ENCODE measurements around the gene AKNA.

The AKNA gene

DNA sequence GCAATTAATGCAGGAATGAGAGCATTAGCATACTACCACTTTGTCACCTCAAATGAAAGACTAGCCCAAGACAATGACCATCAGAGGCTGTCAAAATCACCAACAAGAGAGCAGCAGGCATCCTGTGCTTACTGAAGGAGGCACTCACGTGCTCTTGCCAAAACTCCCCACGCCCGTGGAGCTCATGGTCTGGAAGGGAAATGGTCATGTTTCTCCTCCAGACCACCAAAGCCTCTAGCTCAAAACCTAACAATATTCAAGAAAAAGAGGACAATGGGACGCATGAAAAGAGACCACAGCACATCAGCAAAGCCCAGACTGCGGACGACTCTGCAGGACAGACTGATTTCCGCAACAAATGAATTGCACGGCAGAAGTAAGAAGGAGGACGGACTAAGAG is 12.8 kb downstream of the AKNA start:
- no peak for DNase-seq (ENCODE audit: low read depth, low spot score)

DNA sequence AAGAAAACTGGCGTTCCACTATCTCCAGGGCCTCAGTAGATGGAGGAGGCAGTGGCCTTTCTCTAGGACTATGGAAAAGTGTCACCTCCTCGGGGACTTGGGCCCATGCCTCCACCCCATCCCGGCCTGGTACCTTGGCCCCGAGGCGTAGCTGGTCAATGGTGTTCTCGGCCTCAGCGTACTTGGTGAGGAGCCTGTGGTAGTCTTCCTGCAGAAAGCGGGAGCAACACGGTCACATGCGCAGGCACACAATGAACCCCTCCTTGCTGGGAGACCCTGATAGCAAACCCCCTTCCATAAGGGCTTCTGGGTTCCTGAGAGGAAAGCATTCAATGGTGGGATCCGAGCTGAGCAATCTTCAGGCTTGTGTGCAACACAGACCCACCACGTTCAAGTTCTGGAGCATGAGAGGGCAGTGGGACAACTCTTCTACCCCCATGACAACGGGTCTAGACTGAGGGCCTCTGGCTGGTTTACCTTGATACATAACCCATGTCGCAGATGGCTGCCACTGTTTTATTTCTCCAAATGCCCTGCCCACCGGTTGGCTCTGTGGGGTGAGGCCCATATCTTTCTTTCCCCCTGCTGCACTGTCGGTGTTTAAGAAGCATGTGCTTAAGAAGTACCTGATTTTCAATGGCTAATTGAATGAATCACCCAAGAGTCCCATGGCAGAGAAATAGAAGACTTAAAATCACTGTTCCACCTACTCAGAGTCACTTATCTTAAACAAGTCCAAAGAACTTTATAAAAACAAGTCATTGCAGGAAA is 13.6 kb downstream of the AKNA start:
- no peak for DNase-seq (ENCODE audit: low read depth, low spot score)

DNA sequence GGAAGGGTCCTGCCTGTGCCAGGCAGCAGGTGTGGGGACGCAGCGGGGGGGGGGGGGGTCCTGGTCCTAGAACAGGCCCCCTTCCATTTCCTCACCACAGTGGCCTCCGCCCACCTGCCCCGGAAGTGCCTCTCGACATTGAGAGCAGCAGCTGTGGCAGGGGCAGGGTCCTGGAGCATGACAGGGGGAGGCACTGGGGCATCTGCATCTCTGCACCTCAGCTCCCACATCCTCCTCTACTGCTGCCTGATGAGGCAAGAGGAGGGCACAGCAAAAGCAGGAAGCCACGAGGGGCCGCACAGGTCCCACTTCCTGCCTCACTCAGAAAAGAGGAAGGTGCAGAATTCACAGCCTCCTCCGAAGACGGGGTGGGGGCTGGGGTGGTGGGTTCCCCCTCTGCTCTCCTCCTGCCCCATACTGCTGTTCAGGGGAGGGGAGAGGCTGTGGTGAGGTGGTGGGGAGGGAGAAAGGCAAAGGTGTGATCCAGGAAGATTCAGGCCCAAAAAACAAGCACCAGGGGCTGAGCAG is 14.8 kb downstream of the AKNA start:
- no peak for DNase-seq (ENCODE audit: low read depth, low spot score)

GRCh38 chr9:114371973-114372917 is 15.5 kb downstream of the AKNA start:
- no peak for DNase-seq (ENCODE audit: low read depth, low spot score)

DNA sequence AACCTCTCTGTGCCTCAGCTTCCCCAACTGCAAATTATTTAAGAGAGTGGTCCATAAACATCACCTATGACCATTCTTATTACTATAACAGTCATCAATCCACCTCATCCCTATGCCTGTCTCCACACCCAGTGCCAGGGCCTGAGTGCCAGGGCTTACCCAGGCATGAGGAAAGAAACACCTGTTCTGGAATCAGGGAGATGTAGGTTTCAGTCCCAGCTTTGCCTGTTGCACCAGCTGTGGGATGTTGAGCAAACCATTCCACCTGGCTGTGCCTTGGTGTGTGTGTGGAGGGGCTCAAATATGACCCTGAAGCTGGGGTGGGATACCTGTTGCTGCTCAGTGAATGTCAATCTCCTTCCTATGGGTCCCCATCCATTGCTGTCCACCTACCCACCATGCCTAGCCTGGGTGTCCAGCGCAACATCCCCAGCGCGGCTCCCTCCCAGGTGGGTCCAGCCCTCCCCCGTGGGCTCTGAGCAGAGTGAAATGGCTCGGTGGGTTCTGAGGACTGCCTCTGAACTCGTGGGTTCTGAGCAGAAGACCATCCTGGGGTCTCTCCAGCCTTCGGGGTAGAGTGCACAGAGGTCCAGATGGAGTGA is 16.3 kb downstream of the AKNA start:
- no peak for DNase-seq (ENCODE audit: low read depth, low spot score)

DNA sequence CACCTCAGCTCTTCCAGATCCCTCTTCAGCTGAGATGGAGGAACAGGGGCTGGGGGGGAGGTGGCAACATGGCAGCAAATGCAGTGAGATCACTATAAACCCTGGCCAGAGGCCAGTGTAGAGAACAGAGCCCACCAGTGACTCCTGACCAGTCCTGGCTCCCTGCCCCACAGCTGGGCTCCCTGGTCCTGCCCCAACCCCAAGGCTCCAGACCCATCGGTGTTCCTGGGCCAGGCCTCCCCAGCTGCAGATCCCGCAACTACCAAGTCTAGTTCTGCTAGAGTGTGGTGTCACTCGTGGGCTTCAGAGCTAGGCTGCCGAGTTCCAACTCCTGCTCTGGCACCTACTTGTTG is 16.8 kb downstream of the AKNA start:
- no peak for DNase-seq (ENCODE audit: low read depth, low spot score)

DNA sequence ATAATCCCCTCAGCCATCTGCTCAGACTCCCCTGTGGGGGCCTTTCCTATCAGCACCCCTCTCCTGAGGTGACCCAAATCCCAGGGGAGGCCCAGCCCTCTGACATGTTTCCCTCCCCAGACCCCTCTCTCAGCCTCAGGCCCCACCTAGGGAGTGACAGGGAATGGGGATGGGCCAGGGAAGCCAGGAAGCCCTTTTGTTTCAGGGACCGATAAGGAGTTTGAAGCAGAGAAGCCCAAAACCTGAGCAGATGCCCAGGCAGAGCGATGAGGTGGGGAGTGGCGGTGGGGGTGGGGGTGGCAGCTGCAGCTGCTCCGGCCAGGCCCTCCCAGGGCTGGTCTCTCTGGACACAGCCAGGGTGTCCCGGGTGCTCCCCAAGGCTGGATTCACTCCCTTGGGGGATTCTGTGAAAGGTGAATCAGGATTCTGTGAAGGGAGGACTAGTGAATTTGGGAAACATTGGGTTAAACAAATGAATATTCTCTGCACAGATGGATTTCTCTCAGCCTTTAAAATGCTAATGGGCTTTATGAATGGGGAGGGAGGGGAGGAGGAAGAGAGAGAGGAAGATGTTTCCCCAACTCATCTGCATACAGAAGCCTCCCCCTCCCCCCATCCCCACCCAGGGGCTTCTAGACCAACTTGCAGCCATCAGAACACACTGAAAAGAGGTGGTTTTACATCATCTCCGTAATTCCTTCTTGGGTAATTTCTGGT is 17.4 kb downstream of the AKNA start:
- DNase-seq (ENCODE audit: low read depth, low spot score), result no peak

- no peak for DNase-seq (ENCODE audit: low read depth, low spot score)
Measured at GRCh38 chr9:114369216-114370130, 18.3 kb downstream of the AKNA start.

GRCh38 chr9:114367772-114368569 is 19.8 kb downstream of the AKNA start:
- no peak for DNase-seq (ENCODE audit: low read depth, low spot score)

- no peak for DNase-seq (ENCODE audit: low read depth, low spot score)
Measured at GRCh38 chr9:114367366-114367765, 20.4 kb downstream of the AKNA start.

GRCh38 chr9:114366334-114367128 is 21.3 kb downstream of the AKNA start:
- peak; percentile 89 for DNase-seq (ENCODE audit: low read depth, low spot score)

DNA sequence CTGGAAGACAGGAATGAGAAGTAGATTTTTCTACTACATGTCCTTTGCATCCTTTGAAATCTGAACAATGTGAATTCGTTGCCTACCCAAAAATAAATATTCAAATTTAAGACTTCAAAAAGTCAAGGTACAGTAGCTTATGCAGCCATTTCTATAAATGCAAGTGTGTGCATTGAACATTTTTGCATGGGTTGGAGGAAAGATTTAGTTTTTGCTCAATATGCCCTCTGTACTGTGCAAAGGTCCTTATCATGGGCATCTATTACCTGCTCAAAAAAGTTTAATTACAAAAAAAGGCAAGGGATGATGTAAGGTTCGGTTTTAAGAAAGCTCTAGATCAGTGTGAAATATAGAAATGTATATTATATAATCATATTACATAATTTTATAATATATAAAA is 22.6 kb downstream of the AKNA start:
- no peak for DNase-seq (ENCODE audit: low read depth, low spot score)

- peak; percentile 66 for DNase-seq (ENCODE audit: low read depth, low spot score)
Measured at GRCh38 chr9:114364134-114365041, 23.4 kb downstream of the AKNA start.

DNA sequence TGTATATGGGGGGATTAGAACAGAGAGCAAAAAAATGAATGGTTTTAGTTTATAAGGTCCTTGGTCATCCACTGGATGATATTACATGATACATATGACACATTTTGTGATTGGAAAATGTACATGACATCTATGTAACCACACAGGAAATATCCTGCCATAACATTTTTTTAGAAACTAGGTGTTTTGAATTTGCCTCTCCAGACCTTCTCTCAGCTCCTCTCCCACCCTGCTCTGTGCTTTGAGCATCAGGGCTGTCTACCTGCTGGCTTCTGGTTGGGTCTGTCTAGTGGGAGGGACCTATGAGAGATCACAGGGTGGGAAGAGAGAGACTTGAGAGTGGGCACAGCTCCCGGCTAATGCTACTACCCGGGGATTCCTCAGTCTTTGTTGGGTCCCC is 24.4 kb downstream of the AKNA start:
- no peak for DNase-seq (ENCODE audit: low read depth, low spot score)

DNA sequence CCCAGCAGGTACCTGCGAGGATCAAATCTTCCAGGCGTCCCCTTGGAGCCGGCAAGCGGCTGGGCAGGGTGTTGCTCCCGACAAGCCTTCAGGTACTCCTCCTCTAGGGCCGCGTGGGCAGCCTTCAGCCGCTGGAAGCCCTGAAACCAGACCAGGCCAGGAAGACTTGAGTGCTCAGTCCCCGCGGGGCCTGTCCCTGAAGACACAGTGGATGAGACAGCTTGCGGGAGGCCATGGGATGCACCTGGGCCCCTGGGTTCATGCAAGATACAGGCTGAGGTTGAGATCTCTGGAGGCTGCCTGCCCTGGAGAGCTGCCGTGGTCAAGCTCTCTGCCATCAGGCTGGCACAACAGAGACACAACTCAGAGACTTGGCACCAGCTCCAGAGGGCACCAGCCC is 25.4 kb downstream of the AKNA start:
- DNase-seq (ENCODE audit: low read depth, low spot score), result no peak

DNA sequence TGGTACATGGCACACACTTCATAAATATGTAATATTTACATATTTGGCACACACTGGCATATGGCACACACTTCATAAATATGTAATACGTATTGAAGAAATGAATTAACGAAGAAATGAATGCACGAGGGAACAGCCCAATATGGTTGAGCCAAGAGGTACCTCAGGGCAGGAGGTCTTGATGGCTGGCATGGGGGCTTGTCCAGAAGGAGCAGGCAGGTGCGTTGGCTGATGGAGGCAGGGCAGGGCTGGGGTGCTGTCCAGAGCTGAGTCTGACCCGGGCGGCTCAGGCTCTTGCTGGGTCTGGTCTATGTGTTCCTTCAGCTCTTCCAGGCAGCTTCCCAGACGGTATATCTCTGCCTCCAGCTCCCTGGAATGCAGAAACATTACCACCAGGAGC is 26.2 kb downstream of the AKNA start:
- no peak for DNase-seq (ENCODE audit: low read depth, low spot score)

DNA sequence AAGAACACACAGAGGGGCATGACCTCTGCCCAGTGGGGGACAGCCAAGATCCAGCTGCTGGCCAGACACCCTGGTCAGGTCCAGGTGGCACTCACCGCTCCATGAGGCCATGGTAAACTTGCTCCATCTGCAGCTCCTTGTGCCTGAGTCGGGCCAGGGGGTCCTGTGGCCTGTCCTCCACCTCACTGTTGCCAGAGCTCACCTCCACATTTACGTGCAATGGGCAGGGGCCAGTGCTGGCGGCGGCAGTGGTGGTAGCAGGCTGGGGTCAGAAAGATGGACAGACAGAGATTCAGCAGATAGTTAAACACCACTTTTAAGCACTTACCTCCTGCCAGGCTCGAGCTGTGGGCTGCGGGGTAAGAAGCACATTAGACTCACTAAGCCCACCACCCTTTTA is 28.0 kb downstream of the AKNA start:
- DNase-seq (ENCODE audit: low read depth, low spot score), result no peak

DNA sequence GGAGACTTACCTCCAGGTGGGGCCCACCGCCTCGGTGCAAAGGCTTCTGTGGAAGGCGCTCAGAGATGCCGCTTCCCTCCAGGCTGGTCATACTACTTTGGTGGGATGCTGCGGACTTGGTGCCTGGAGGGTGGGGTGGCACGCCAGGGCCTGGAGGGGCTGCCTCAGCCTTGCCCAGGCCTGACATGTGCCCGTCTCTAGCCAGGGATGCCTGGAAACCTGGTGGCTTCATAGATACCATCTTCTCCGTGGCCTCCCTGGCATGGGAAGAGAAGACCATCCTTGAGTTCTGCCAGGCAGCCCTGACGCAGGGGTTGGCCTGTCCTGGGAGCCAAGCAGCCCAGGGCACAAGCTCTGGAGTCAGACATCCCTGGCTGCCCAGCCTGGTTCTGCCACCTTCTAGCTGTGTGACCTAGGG is 29.9 kb downstream of the AKNA start:
- DNase-seq (ENCODE audit: low read depth, low spot score), result no peak
